ENCODE data around the gene SORCS2. TPM values are rescaled to one million over a fixed set of nuclear protein-coding genes. Genes with fewer than 3 reads are reported as not detected.

Gene SORCS2
- total RNA-seq, 2 donors from 2014 or later, result 0.54 to 0.74 TPM

GRCh38 chr4:7701866-7702649 is 509.7 kb downstream of the SORCS2 start:
- Histone ChIP-seq H3K4me1 (no peaks in the 10 kb centered on the region), H3K27ac (no peak overlapping the region), H3K36me3 (no peaks in the 10 kb centered on the region), H3K9ac (ENCODE audit: low read depth in 2 of 2, low read length in 2 of 2) (no peak overlapping the region), H3K4me3 (no peak overlapping the region), H3K27me3 (no peaks in the 10 kb centered on the region), H3K9me3 (no peaks in the 10 kb centered on the region)
- intact Hi-C loops (cut with DNase I), result no loop called here
- no peak for DNase-seq
- no peak for TF ChIP-seq CTCF (IDR thresholded peaks at IDR 0.05)

- H3K4me1 ChIP-seq, result no peaks in the 10 kb centered on the region
- no peak overlapping the region for H3K4me3 ChIP-seq
- H3K27ac ChIP-seq, result no peak overlapping the region
- no peaks in the 10 kb centered on the region for H3K36me3 ChIP-seq
- no peak overlapping the region for H3K9ac ChIP-seq (ENCODE audit: low read depth in 2 of 2, low read length in 2 of 2)
- TF ChIP-seq CTCF (IDR thresholded peaks at IDR 0.05), result no peak
- intact Hi-C loops (cut with DNase I), result no loop called here
- H3K9me3 ChIP-seq, result no peaks in the 10 kb centered on the region
- H3K27me3 ChIP-seq, result no peaks in the 10 kb centered on the region
- DNase-seq, result no peak
Observed at GRCh38 chr4:7703688-7704087, 511.4 kb downstream of the SORCS2 start.

DNA sequence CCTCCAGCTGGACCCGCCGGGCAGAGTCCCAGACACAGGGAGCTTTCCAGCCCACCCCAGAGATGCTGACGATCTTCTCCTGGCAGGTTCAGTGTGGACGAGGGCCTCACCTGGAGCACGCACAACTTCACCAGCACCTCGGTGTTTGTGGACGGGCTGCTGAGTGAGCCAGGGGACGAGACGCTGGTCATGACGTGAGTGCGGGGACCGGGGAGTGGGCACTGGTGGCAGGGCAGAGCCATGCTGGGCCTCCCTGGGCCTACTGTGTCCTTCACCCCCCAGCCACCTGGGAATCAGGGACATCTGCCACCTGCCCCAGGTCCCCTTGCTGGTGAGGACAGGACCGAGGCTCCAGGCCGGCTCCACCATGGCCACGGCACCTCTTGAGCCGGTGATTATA is 511.8 kb downstream of the SORCS2 start:
- H3K4me3 ChIP-seq, result no peak overlapping the region
- H3K36me3 ChIP-seq, result no peaks in the 10 kb centered on the region
- no peak for DNase-seq

DNA sequence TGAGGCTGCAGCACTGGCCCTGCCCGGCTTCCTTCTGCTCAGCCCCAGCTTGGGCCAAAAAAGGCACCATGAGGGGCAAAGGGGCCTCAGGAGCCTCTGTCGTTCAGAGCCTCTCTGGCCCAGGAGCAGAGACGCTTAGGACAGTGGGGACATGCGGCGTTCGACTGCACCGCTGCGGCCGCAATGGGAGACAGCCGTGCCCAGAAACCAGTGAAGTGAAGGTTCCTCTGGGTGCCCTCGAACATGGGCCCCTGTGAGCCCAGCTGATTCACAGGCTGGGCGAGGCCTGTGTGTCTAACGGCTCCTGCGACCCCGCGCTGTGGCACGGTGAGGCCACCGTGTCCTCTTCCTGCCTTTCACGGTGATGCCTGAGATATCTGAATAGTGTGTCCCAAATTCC is 512.3 kb downstream of the SORCS2 start:
- no peak overlapping the region for H3K4me3 ChIP-seq

More for the DNA sequence above, 511.8 kb downstream of the SORCS2 start:
- H3K9ac ChIP-seq (ENCODE audit: low read depth in 2 of 2, low read length in 2 of 2), result no peak overlapping the region
- H3K27ac ChIP-seq, result no peak overlapping the region
- intact Hi-C loops (cut with DNase I), result no loop called here
- H3K9me3 ChIP-seq, result no peaks in the 10 kb centered on the region
- no peaks in the 10 kb centered on the region for H3K4me1 ChIP-seq
- H3K27me3 ChIP-seq, result no peaks in the 10 kb centered on the region
- no peak for TF ChIP-seq CTCF (IDR thresholded peaks at IDR 0.05)

GRCh38 chr4:7705062-7705461 is 512.7 kb downstream of the SORCS2 start:
- no peaks in the 10 kb centered on the region for H3K27me3 ChIP-seq
- no peaks in the 10 kb centered on the region for H3K4me1 ChIP-seq
- no peak for DNase-seq
- no peaks in the 10 kb centered on the region for H3K36me3 ChIP-seq
- intact Hi-C loops (cut with DNase I), result no loop called here
- no peak overlapping the region for H3K4me3 ChIP-seq
- H3K9me3 ChIP-seq, result no peaks in the 10 kb centered on the region
- TF ChIP-seq CTCF (IDR thresholded peaks at IDR 0.05), result no peak
- no peak overlapping the region for H3K9ac ChIP-seq (ENCODE audit: low read depth in 2 of 2, low read length in 2 of 2)
- H3K27ac ChIP-seq, result no peak overlapping the region

More for the DNA sequence above, 512.3 kb downstream of the SORCS2 start:
- no peaks in the 10 kb centered on the region for H3K4me1 ChIP-seq
- no peaks in the 10 kb centered on the region for H3K36me3 ChIP-seq
- no peak overlapping the region for H3K9ac ChIP-seq (ENCODE audit: low read depth in 2 of 2, low read length in 2 of 2)
- TF ChIP-seq CTCF (IDR thresholded peaks at IDR 0.05), result no peak
- no peaks in the 10 kb centered on the region for H3K9me3 ChIP-seq
- H3K27me3 ChIP-seq, result no peaks in the 10 kb centered on the region
- no peak overlapping the region for H3K27ac ChIP-seq
- intact Hi-C loops (cut with DNase I), result no loop called here
- DNase-seq, result no peak
